ENCODE measurements around the gene KLHDC4.

DNA sequence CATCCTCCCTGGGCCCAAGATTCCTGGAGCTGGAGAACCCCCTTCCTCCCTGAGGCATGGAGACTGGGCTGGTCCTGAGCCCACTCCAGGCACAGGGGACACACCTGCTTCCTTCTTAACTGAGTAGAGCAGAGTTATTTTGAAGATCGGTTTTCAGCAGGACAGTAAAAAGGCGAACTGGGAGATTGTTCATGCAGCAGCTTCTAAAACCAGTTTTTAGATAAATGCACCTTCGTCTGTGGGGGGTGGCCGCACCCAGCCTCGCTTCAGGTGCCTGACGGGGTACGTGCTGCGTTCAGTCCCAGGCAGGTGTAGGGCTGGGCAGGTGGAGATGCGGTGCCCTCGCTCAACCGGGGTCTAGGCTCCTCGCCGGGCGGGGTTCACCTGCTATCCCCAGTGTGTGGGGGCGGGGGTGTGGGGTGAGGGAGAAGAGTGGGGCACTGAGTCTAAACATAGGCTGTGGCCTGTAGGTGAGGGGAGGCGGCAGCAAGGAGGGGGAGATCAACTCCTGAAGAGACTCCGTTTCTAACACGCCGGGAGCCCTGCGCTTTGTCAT, 94.0 kb downstream of the KLHDC4 start:
- TF ChIP-seq YY1 (IDR thresholded peaks at IDR 0.05; ENCODE audit: insufficient read depth, insufficient read length) (no peak), ZNF274 (IDR thresholded peaks at IDR 0.05; ENCODE audit: low read depth, low read length) (no peak), SUZ12 (IDR thresholded peaks at IDR 0.05; ENCODE audit: extremely low read depth, insufficient read depth, insufficient read length) (no peak)

Data from NT2/D1 (cell line).